HepG2 (cell line): ENCODE results near the gene ONECUT1. TPM values are rescaled to one million over a fixed set of nuclear protein-coding genes. Genes with fewer than 3 reads are reported as not detected.

Experiments
- BATF2 ChIP-seq: sonication (generic); formaldehyde crosslinking; IDR thresholded peaks from 2 replicates; pipeline ENCODE4 v1.8.0; 2022; ENCODE audit warnings: mild to moderate bottlenecking, missing genetic modification reagents, moderate library complexity
- ETV6 ChIP-seq: sonication (generic); formaldehyde crosslinking; conservative IDR thresholded peaks from 2 replicates; pipeline ENCODE4 v1.4.0; 2020; ENCODE audit warnings: missing genetic modification reagents
- GMEB2 ChIP-seq: IDR thresholded peaks from 2 replicates; pipeline ENCODE4 v1.6.1; 2016; ENCODE audit warnings: missing biosample characterization, missing genetic modification reagents, low read depth
- IRF2 ChIP-seq: IDR thresholded peaks from 2 replicates; pipeline ENCODE4 v1.6.1; 2018; ENCODE audit warnings: missing genetic modification reagents, missing compliant biosample characterization
- KDM1A ChIP-seq: IDR thresholded peaks from 2 replicates; pipeline ENCODE4 v1.6.1; 2016; ENCODE audit warnings: missing compliant biosample characterization
- LCORL ChIP-seq, 2 experiments: fragments of 450-650 bp in 1 of 2; sonication (generic) in 1 of 2; formaldehyde crosslinking in 1 of 2; IDR thresholded peaks; 2 replicates each; pipeline versions ENCODE4 v1.5.0 to v1.6.1; 2017 to 2020; ENCODE audit warnings: antibody characterized with exemption in 1 of 2, missing genetic modification reagents in 1 of 2
- MIER2 ChIP-seq: IDR thresholded peaks from 2 replicates; pipeline ENCODE4 v1.6.1; 2016; ENCODE audit warnings: missing biosample characterization, missing genetic modification reagents
- MXI1 ChIP-seq: IDR thresholded peaks from 3 replicates; pipeline ENCODE4 v1.6.1; 2012; ENCODE audit warnings: low read depth, low read length, inconsistent platforms, borderline replicate concordance
- NCOA2 ChIP-seq: sonication (generic); formaldehyde crosslinking; IDR thresholded peaks from 2 replicates; pipeline ENCODE4 v1.8.0; 2022; ENCODE audit warnings: inconsistent platforms
- NPAS2 ChIP-seq: sonication (generic); formaldehyde crosslinking; IDR thresholded peaks from 2 replicates; pipeline ENCODE4 v1.8.0; 2022; ENCODE audit warnings: mild to moderate bottlenecking, missing genetic modification reagents, borderline replicate concordance
- RBM22 ChIP-seq: fragments of 200-400 bp; formaldehyde crosslinking; optimal IDR thresholded peaks from 2 replicates; pipeline ENCODE3; 2017; ENCODE audit warnings: mild to moderate bottlenecking, low read length, moderate library complexity
- SAP130 ChIP-seq: IDR thresholded peaks from 2 replicates; pipeline ENCODE4 v1.6.1; 2016; ENCODE audit warnings: low read depth
- SIN3A ChIP-seq: IDR thresholded peaks from 2 replicates; pipeline ENCODE4 v1.6.1; 2011; ENCODE audit warnings: low read depth, mild to moderate bottlenecking, control low read depth, low read length, borderline replicate concordance
- SMAD1 ChIP-seq: sonication (generic); formaldehyde crosslinking; IDR thresholded peaks from 2 replicates; pipeline ENCODE4 v1.4.0; 2020; ENCODE audit warnings: missing genetic modification reagents, low read depth, mild to moderate bottlenecking, borderline replicate concordance
- SMC3 ChIP-seq: IDR thresholded peaks from 2 replicates; pipeline ENCODE4 v1.6.1; 2011; ENCODE audit warnings: low read length, improper control_type of control experiment
- STAG1 ChIP-seq: sonication (generic); formaldehyde crosslinking; IDR thresholded peaks from 2 replicates; pipeline ENCODE4 v1.4.0; 2020; ENCODE audit warnings: missing genetic modification reagents
- TEF ChIP-seq: sonication (generic); formaldehyde crosslinking; IDR thresholded peaks from 2 replicates; pipeline ENCODE4 v1.5.0; 2020; ENCODE audit warnings: missing genetic modification reagents
- TIGD3 ChIP-seq: sonication (generic); formaldehyde crosslinking; IDR thresholded peaks from 2 replicates; pipeline ENCODE4 v1.5.1; 2020; ENCODE audit warnings: mild to moderate bottlenecking, missing genetic modification reagents, borderline replicate concordance
- ZNF18 ChIP-seq: sonication (generic); formaldehyde crosslinking; IDR thresholded peaks from 2 replicates; pipeline ENCODE4 v1.8.0; 2022; ENCODE audit warnings: mild to moderate bottlenecking, missing genetic modification reagents; ENCODE audit not compliant: insufficient replicate concordance
- ZNF264 ChIP-seq: sonication (generic); formaldehyde crosslinking; IDR thresholded peaks from 2 replicates; pipeline ENCODE4 v1.4.0; 2020; ENCODE audit warnings: missing genetic modification reagents
- ZNF317 ChIP-seq: sonication (generic); formaldehyde crosslinking; IDR thresholded peaks from 2 replicates; pipeline ENCODE4 v1.5.0; 2020; ENCODE audit warnings: mild to moderate bottlenecking, missing genetic modification reagents
- ZNF564 ChIP-seq: sonication (generic); formaldehyde crosslinking; IDR thresholded peaks from 2 replicates; pipeline ENCODE4 v1.8.1; 2023; ENCODE audit warnings: mild to moderate bottlenecking, missing genetic modification reagents
- ZNF572 ChIP-seq: sonication (generic); formaldehyde crosslinking; IDR thresholded peaks from 2 replicates; pipeline ENCODE4 v1.5.1; 2020; ENCODE audit warnings: mild to moderate bottlenecking, missing genetic modification reagents
- ZNF816 ChIP-seq: sonication (generic); formaldehyde crosslinking; IDR thresholded peaks from 2 replicates; pipeline ENCODE4 v1.8.0; 2022; ENCODE audit warnings: missing genetic modification reagents, mild to moderate bottlenecking, borderline replicate concordance
- polyA plus RNA-seq, 8 experiments: library from polyadenylated mRNA; depleted of rRNA in 3 of 8; stranded (reverse) in 7 of 8; unstranded in 1 of 8; fragments of >200 nt; fragmentation: Illumina TruSeq in 4 of 8; extraction: Trizol in 4 of 8; gene quantifications; 2 replicates each; pipeline versions ENCODE4 v1.2.1 to v1.2.3, GENCODE V29; 2011 to 2016; ENCODE audit warnings: low read depth in 4 of 8, missing spikeins in 1 of 8, mixed read lengths in 1 of 8; ENCODE audit not compliant: insufficient read depth in 1 of 8
- total RNA-seq, 5 experiments: library from RNA; depleted of rRNA; stranded (reverse); fragments of >200 nt; fragmentation: Illumina TruSeq; extraction: Trizol; gene quantifications; 2 replicates each; pipeline ENCODE4 v1.2.3, GENCODE V29; 2016; ENCODE audit warnings: low read depth in 1 of 5

The ONECUT1 gene
- total and polyA plus RNA-seq, 2 of the 13 experiments (the other 11 are each of a cell fraction or from before 2014, with no cell fraction given) = 3.5 to 9.1 TPM

GRCh38 chr15:52735231-52736089 is 54.7 kb downstream of the ONECUT1 start (continued):
- TF ChIP-seq IRF2 (CRISPR knock-in tag) = no peak
- no peak for TF ChIP-seq ZNF816 (CRISPR knock-in tag)
- no peak for TF ChIP-seq BATF2 (CRISPR knock-in tag)
- TF ChIP-seq NPAS2 (CRISPR knock-in tag) = no peak
- no peak for TF ChIP-seq ZNF18
- TF ChIP-seq STAG1 = peak; percentile 95
- TF ChIP-seq RBM22 = no peak
- TF ChIP-seq ZNF572 (CRISPR knock-in tag) = no peak
- 0 out of 3 replicates have a peak, but pooled peaks have one; percentile 29 for TF ChIP-seq MXI1
- TF ChIP-seq ZNF317 (CRISPR knock-in tag) = no peak
- no peak for TF ChIP-seq GMEB2 (CRISPR knock-in tag)
- TF ChIP-seq SIN3A = no peak
- TF ChIP-seq KDM1A = no peak
- no peak for TF ChIP-seq TIGD3 (CRISPR knock-in tag)
- no peak for TF ChIP-seq MIER2 (CRISPR knock-in tag)
- TF ChIP-seq SAP130 = peak; percentile 23; the same call in 1 of the 2 replicates
- TF ChIP-seq NCOA2 (CRISPR knock-in tag) = no peak
- no peak for TF ChIP-seq ZNF264 (CRISPR knock-in tag)
- no peak for TF ChIP-seq ZNF564 (CRISPR knock-in tag)
- peak; percentile 86 for TF ChIP-seq SMC3
- TF ChIP-seq LCORL (IDR thresholded peaks at IDR 0.05) = no peak
- 0 out of 2 replicates have a peak, but pooled peaks have one; percentile 29 for TF ChIP-seq LCORL (CRISPR knock-in tag; IDR thresholded peaks at IDR 0.05)
- TF ChIP-seq TEF (CRISPR knock-in tag) = no peak
- no peak for TF ChIP-seq ETV6 (CRISPR knock-in tag)
- no peak for TF ChIP-seq SMAD1 (CRISPR knock-in tag)
